D341Med (cell line): ENCODE data around the gene TMEM229B.

Experiments used
- DNase-seq: peaks from one replicate; pipeline ENCODE4 v3.0.0; 2012; ENCODE audit warnings: low spot score

Gene TMEM229B

GRCh38 chr14:67487937-67488893 is at the start of gene TMEM229B:
TMEM229B (minus strand) TSS chr14:67488721; CDS start chr14:67473923, 14,798 bp downstream.
- no peak for DNase-seq

- DNase-seq: no peak
Observed at GRCh38 chr14:67537736-67538135, 49.2 kb upstream of the TMEM229B start.

GRCh38 chr14:67536087-67536486 is 47.6 kb upstream of the TMEM229B start:
- DNase-seq: no peak

- DNase-seq: no peak
Observed at GRCh38 chr14:67533754-67534085, 45.2 kb upstream of the TMEM229B start.

GRCh38 chr14:67532998-67533753 is 44.7 kb upstream of the TMEM229B start, which contains the start of gene PLEKHH1:
PLEKHH1 (plus strand) TSS chr14:67533290; CDS start chr14:67541868, 8,578 bp downstream.
- peak; percentile 79 for DNase-seq

GRCh38 chr14:67532606-67532997 is 44.1 kb upstream of the TMEM229B start:
- DNase-seq: no peak

GRCh38 chr14:67529947-67530935 is 41.7 kb upstream of the TMEM229B start:
- no peak for DNase-seq

- no peak for DNase-seq
Observed at GRCh38 chr14:67528276-67528675, 39.8 kb upstream of the TMEM229B start.

- DNase-seq: no peak
Observed at GRCh38 chr14:67527756-67528155, 39.2 kb upstream of the TMEM229B start.

GRCh38 chr14:67526676-67527459 is 38.3 kb upstream of the TMEM229B start:
- DNase-seq: peak; percentile 78

GRCh38 chr14:67526181-67526580 is 37.7 kb upstream of the TMEM229B start:
- DNase-seq: no peak

GRCh38 chr14:67525389-67525788 is 36.9 kb upstream of the TMEM229B start:
- DNase-seq: no peak

- no peak for DNase-seq
Observed at GRCh38 chr14:67524634-67524963, 36.1 kb upstream of the TMEM229B start.

- DNase-seq: no peak
Observed at GRCh38 chr14:67523764-67524633, 35.5 kb upstream of the TMEM229B start.

- no peak for DNase-seq
Observed at GRCh38 chr14:67522270-67522669, 33.7 kb upstream of the TMEM229B start.

GRCh38 chr14:67520482-67520881 is 32.0 kb upstream of the TMEM229B start:
- DNase-seq: no peak

GRCh38 chr14:67519406-67519805 is 30.9 kb upstream of the TMEM229B start:
- no peak for DNase-seq

GRCh38 chr14:67517083-67517482 is 28.6 kb upstream of the TMEM229B start:
- DNase-seq: peak; percentile 64

GRCh38 chr14:67516676-67517075 is 28.2 kb upstream of the TMEM229B start:
- DNase-seq: no peak
